Measurements from ENCODE around the gene SP140. TPM values are rescaled to one million over a fixed set of nuclear protein-coding genes. Genes with fewer than 3 reads are reported as not detected.

SP140 gene
- total and polyA plus RNA-seq, 3 experiments from 2014 or later: 34.0 to 111 (median 108) TPM

GRCh38 chr2:230346921-230347533 is 121.5 kb downstream of the SP140 start:
- CTCF ChIA-PET: no interaction called here
- Histone ChIP-seq H3K27me3 (ENCODE audit: insufficient read depth, low read length, poor library complexity, severe bottlenecking) (no peaks in the 10 kb centered on the region), H3K9me3 (ENCODE audit: low read length) (no peaks in the 10 kb centered on the region), H3K27ac (ENCODE audit: low read depth, low read length) (no peak overlapping the region), H3K36me3 (ENCODE audit: insufficient read depth, low read length) (no peaks in the 10 kb centered on the region), H3K4me3 (ENCODE audit: low read length) (no peak overlapping the region), H3K4me1 (ENCODE audit: insufficient read depth, low read length) (peaks cover 33% of the 10 kb centered on the region)
- DNase-seq: no peak
- H3K27me3 Mint-ChIP-seq: no peaks in the 10 kb centered on the region
- peak overlapping the region in 3 of 7 donors; percentile 2 to 38 (median 17) for H3K4me3 Mint-ChIP-seq
- peaks cover 16 to 35% (median 33%) of the 10 kb centered on the region in 5 donors for H3K9me3 Mint-ChIP-seq
- H3K27ac Mint-ChIP-seq: peak overlapping the region in 7 of 8 donors; percentile 3 to 84 (median 59)
- POLR2A ChIA-PET: interaction anchor here (0.6 to 1.4 kb wide), 2 partner anchors 17 to 30 kb away, joined by 3 read pairs; no protein-coding TSS in a partner anchor
- H3K4me1 Mint-ChIP-seq: peaks cover 76 to 89% (median 87%) of the 10 kb centered on the region in 3 donors
- H3K36me3 Mint-ChIP-seq: peaks cover 48 to 64% (median 58%) of the 10 kb centered on the region in 3 donors

GRCh38 chr2:230347659-230348305 is 122.2 kb downstream of the SP140 start:
- Histone ChIP-seq H3K4me1 (ENCODE audit: insufficient read depth, low read length) (peaks cover 30% of the 10 kb centered on the region), H3K4me3 (ENCODE audit: low read length) (no peak overlapping the region), H3K27ac (ENCODE audit: low read depth, low read length) (no peak overlapping the region), H3K9me3 (ENCODE audit: low read length) (no peaks in the 10 kb centered on the region), H3K36me3 (ENCODE audit: insufficient read depth, low read length) (no peaks in the 10 kb centered on the region), H3K27me3 (ENCODE audit: insufficient read depth, low read length, poor library complexity, severe bottlenecking) (no peaks in the 10 kb centered on the region)
- DNase-seq: no peak
- H3K27me3 Mint-ChIP-seq: no peaks in the 10 kb centered on the region
- H3K9me3 Mint-ChIP-seq: peaks cover 16 to 35% (median 30%) of the 10 kb centered on the region in 5 donors
- peak overlapping the region in 6 of 7 donors; percentile 14 to 56 (median 54) for H3K4me3 Mint-ChIP-seq
- H3K27ac Mint-ChIP-seq: peak overlapping the region; percentile 13 to 88 (median 71)
- ChIA-PET CTCF (no interaction called here), POLR2A (interaction anchor here (1.4 kb wide), 1 partner anchor 18 kb away, joined by 3 read pairs; no protein-coding TSS in a partner anchor)
- H3K4me1 Mint-ChIP-seq: peaks cover 73 to 85% (median 84%) of the 10 kb centered on the region in 3 donors
- peaks cover 42 to 59% (median 51%) of the 10 kb centered on the region in 3 donors for H3K36me3 Mint-ChIP-seq

- Histone ChIP-seq H3K4me1 (ENCODE audit: insufficient read depth, low read length) (peaks cover 25% of the 10 kb centered on the region), H3K4me3 (ENCODE audit: low read length) (no peak overlapping the region), H3K9me3 (ENCODE audit: low read length) (no peaks in the 10 kb centered on the region), H3K27me3 (ENCODE audit: insufficient read depth, low read length, poor library complexity, severe bottlenecking) (no peaks in the 10 kb centered on the region), H3K36me3 (ENCODE audit: insufficient read depth, low read length) (no peaks in the 10 kb centered on the region), H3K27ac (ENCODE audit: low read depth, low read length) (no peak overlapping the region)
- H3K27me3 Mint-ChIP-seq: no peaks in the 10 kb centered on the region
- peaks cover 15 to 32% (median 27%) of the 10 kb centered on the region in 5 donors for H3K9me3 Mint-ChIP-seq
- peaks cover 66 to 77% (median 76%) of the 10 kb centered on the region in 3 donors for H3K4me1 Mint-ChIP-seq
- ChIA-PET CTCF (no interaction called here), POLR2A (interaction anchor here (0.6 kb wide), 1 partner anchor 124 kb away, joined by 5 read pairs; no protein-coding TSS in a partner anchor)
- H3K4me3 Mint-ChIP-seq: peak overlapping the region in 3 of 7 donors; percentile 37 to 56 (median 56)
- peak overlapping the region in 7 of 8 donors; percentile 9 to 80 (median 53) for H3K27ac Mint-ChIP-seq
- DNase-seq: no peak
- peaks cover 36 to 51% (median 43%) of the 10 kb centered on the region in 3 donors for H3K36me3 Mint-ChIP-seq
Measured at GRCh38 chr2:230348787-230349186, 123.3 kb downstream of the SP140 start.

GRCh38 chr2:230356084-230356483 is 130.5 kb downstream of the SP140 start:
- Histone ChIP-seq H3K4me3 (ENCODE audit: low read length) (no peak overlapping the region), H3K36me3 (ENCODE audit: insufficient read depth, low read length) (peaks cover 18% of the 10 kb centered on the region), H3K27ac (ENCODE audit: low read depth, low read length) (no peak overlapping the region), H3K27me3 (ENCODE audit: insufficient read depth, low read length, poor library complexity, severe bottlenecking) (no peaks in the 10 kb centered on the region), H3K9me3 (ENCODE audit: low read length) (no peaks in the 10 kb centered on the region), H3K4me1 (ENCODE audit: insufficient read depth, low read length) (no peaks in the 10 kb centered on the region)
- Mint-ChIP-seq H3K36me3 (peaks cover 26 to 52% (median 31%) of the 10 kb centered on the region in 3 donors), H3K9me3 (no peaks in the 10 kb centered on the region), H3K27me3 (no peaks in the 10 kb centered on the region), H3K4me3 (no peak overlapping the region), H3K27ac (peak overlapping the region in 1 of 8 donors; percentile 33), H3K4me1 (peaks cover 18 to 35% (median 28%) of the 10 kb centered on the region in 3 donors)
- no peak for DNase-seq
- POLR2A ChIA-PET: no interaction called here
- CTCF ChIA-PET: no interaction called here

GRCh38 chr2:230358305-230358704 is 132.8 kb downstream of the SP140 start:
- no peak overlapping the region for H3K27ac ChIP-seq (ENCODE audit: low read depth, low read length)
- H3K36me3 ChIP-seq (ENCODE audit: insufficient read depth, low read length): peaks cover 18% of the 10 kb centered on the region
- Mint-ChIP-seq H3K27me3 (no peaks in the 10 kb centered on the region), H3K36me3 (peaks cover 38 to 61% (median 46%) of the 10 kb centered on the region in 3 donors), H3K9me3 (no peaks in the 10 kb centered on the region), H3K4me3 (no peak overlapping the region), H3K27ac (peak overlapping the region in 2 of 8 donors; percentile 31 to 87), H3K4me1 (peaks cover 27 to 47% (median 36%) of the 10 kb centered on the region in 3 donors)
- no peak for DNase-seq
- H3K27me3 ChIP-seq (ENCODE audit: insufficient read depth, low read length, poor library complexity, severe bottlenecking): no peaks in the 10 kb centered on the region
- H3K4me3 ChIP-seq (ENCODE audit: low read length): no peak overlapping the region
- H3K4me1 ChIP-seq (ENCODE audit: insufficient read depth, low read length): peaks cover 17% of the 10 kb centered on the region
- no peaks in the 10 kb centered on the region for H3K9me3 ChIP-seq (ENCODE audit: low read length)
- CTCF ChIA-PET: no interaction called here
- POLR2A ChIA-PET: interaction anchor here (1.3 kb wide), 1 partner anchor 39 kb away, joined by 3 read pairs; no protein-coding TSS in a partner anchor

- no peak overlapping the region for H3K4me3 Mint-ChIP-seq
- ChIA-PET CTCF (no interaction called here), POLR2A (no interaction called here)
- Histone ChIP-seq H3K27ac (ENCODE audit: low read depth, low read length) (no peak overlapping the region), H3K4me3 (ENCODE audit: low read length) (no peak overlapping the region), H3K36me3 (ENCODE audit: insufficient read depth, low read length) (peaks cover 18% of the 10 kb centered on the region), H3K4me1 (ENCODE audit: insufficient read depth, low read length) (peaks cover 17% of the 10 kb centered on the region), H3K27me3 (ENCODE audit: insufficient read depth, low read length, poor library complexity, severe bottlenecking) (no peaks in the 10 kb centered on the region), H3K9me3 (ENCODE audit: low read length) (no peaks in the 10 kb centered on the region)
- H3K27me3 Mint-ChIP-seq: no peaks in the 10 kb centered on the region
- H3K36me3 Mint-ChIP-seq: peaks cover 45 to 73% (median 63%) of the 10 kb centered on the region in 3 donors
- no peaks in the 10 kb centered on the region for H3K9me3 Mint-ChIP-seq
- DNase-seq: no peak
- peaks cover 31 to 52% (median 40%) of the 10 kb centered on the region in 3 donors for H3K4me1 Mint-ChIP-seq
- peak overlapping the region in 5 of 8 donors; percentile 16 to 91 (median 56) for H3K27ac Mint-ChIP-seq
Measured at GRCh38 chr2:230360028-230360427, 134.5 kb downstream of the SP140 start.

GRCh38 chr2:230362030-230362691 is 136.6 kb downstream of the SP140 start:
- POLR2A ChIA-PET: no interaction called here
- H3K27ac Mint-ChIP-seq: peak overlapping the region; percentile 6 to 89 (median 54)
- peaks cover 46 to 80% (median 66%) of the 10 kb centered on the region in 3 donors for H3K36me3 Mint-ChIP-seq
- peaks cover 17% of the 10 kb centered on the region for H3K4me1 ChIP-seq (ENCODE audit: insufficient read depth, low read length)
- H3K27ac ChIP-seq (ENCODE audit: low read depth, low read length): no peak overlapping the region
- H3K4me1 Mint-ChIP-seq: peaks cover 34 to 60% (median 51%) of the 10 kb centered on the region in 3 donors
- no peaks in the 10 kb centered on the region for H3K27me3 ChIP-seq (ENCODE audit: insufficient read depth, low read length, poor library complexity, severe bottlenecking)
- CTCF ChIA-PET: no interaction called here
- no peaks in the 10 kb centered on the region for H3K9me3 ChIP-seq (ENCODE audit: low read length)
- no peaks in the 10 kb centered on the region for H3K27me3 Mint-ChIP-seq
- peaks cover 18% of the 10 kb centered on the region for H3K36me3 ChIP-seq (ENCODE audit: insufficient read depth, low read length)
- no peak overlapping the region for H3K4me3 ChIP-seq (ENCODE audit: low read length)
- H3K9me3 Mint-ChIP-seq: no peaks in the 10 kb centered on the region
- peak overlapping the region in 5 of 7 donors; percentile 0 to 61 (median 3) for H3K4me3 Mint-ChIP-seq
- DNase-seq: peak in 1 of 5 donors; percentile 12
